HepG2 (cell line): ENCODE measurements around the gene OR2B2. TPM values are rescaled to one million over a fixed set of nuclear protein-coding genes. Genes with fewer than 3 reads are reported as not detected.

Source experiments
- ATAC-seq: fragments of 200-7000 bp; cut with Tn5 transposase; 3 replicates; pipeline ENCODE4 v1.9.1; 2020; ENCODE audit warnings: mild to moderate bottlenecking, moderate library complexity
- BruUV-seq: library from RNA; stranded (reverse); fragments of 400-500 nt; replicated peaks from 2 replicates; lab custom pipeline; 2021; lab: Mats Ljungman, UMichigan
- CTCF ChIA-PET: fragments of 300-600 bp; formaldehyde crosslinking; extraction: SDS; loops from one replicate; lab custom pipeline; 2021; ENCODE audit warnings: low total read pairs, inconsistent platforms, low intra/inter-chr PET ratio; lab: Yijun Ruan, JAX
- POLR2A ChIA-PET: fragments of 350-600 bp; sonication (Branson Sonifier 250); formaldehyde crosslinking; loops from one replicate; lab custom pipeline; 2020; ENCODE audit warnings: antibody characterized with exemption, inconsistent platforms; lab: Yijun Ruan, JAX
- DNase-seq: peaks from one replicate; pipeline ENCODE4 v3.0.0-alpha.2; 2015; ENCODE audit warnings: low spot score
- FAIRE-seq: peaks from 3 replicates; lab custom pipeline; 2011; peaks lifted over from hg19 to GRCh38; lab: Jason Lieb, UNC
- H2AFZ ChIP-seq: one replicate; pipeline ENCODE4 v1.6.1; 2011; ENCODE audit warnings: low read length, inconsistent platforms
- H3K27ac ChIP-seq: fragments of 300-600 bp; 3 replicates; pipeline ENCODE4 v1.8.0; 2011; ENCODE audit warnings: mixed run types, mild to moderate bottlenecking, mixed read lengths, low read length, inconsistent platforms; ENCODE audit not compliant: insufficient read depth; ENCODE audit errors: extremely low read length
- H3K27me3 ChIP-seq, 2 experiments: fragments of 200-600 bp in 1 of 2; 2 replicates in 1 of 2; 3 replicates in 1 of 2; pipeline versions ENCODE4 v1.6.0 to v1.8.0; 2011; ENCODE audit warnings: low read length in 2 of 2, mild to moderate bottlenecking in 2 of 2, moderate library complexity in 2 of 2, inconsistent platforms in 1 of 2; ENCODE audit not compliant: insufficient read depth in 2 of 2, control insufficient read depth in 1 of 2
- H3K36me3 ChIP-seq, 2 experiments: fragments of 200-600 bp in 1 of 2; replicated peaks in 1 of 2; 2 replicates in 1 of 2; 3 replicates in 1 of 2; pipeline versions ENCODE4 v1.5.1 to v1.8.0; 2011; ENCODE audit warnings: low read length in 2 of 2, inconsistent platforms in 1 of 2; ENCODE audit not compliant: insufficient read depth in 2 of 2, control insufficient read depth in 1 of 2
- H3K4me1 ChIP-seq: 2 replicates; pipeline ENCODE4 v1.5.1; 2012; ENCODE audit warnings: low read length, inconsistent platforms; ENCODE audit not compliant: insufficient read depth
- H3K4me2 ChIP-seq: 2 replicates; pipeline ENCODE4 v1.6.0; 2011; ENCODE audit warnings: low read depth, low read length, inconsistent platforms
- H3K4me3 ChIP-seq, 3 experiments: fragments of 200-600 bp in 1 of 3; sonication (generic), shearing (Covaris generic) in 1 of 3; replicated peaks in 1 of 3; 2 replicates each; pipeline ENCODE4 v1.5.1; 2011 to 2016; ENCODE audit warnings: low read length in 3 of 3, inconsistent platforms in 2 of 3, low read depth in 2 of 3, mild to moderate bottlenecking in 2 of 3, control low read depth in 1 of 3, mixed read lengths in 1 of 3; ENCODE audit not compliant: insufficient read depth in 1 of 3
- H3K79me2 ChIP-seq: one replicate; pipeline ENCODE4 v1.6.1; 2011; ENCODE audit warnings: low read length, inconsistent platforms; ENCODE audit not compliant: insufficient read depth
- H3K9ac ChIP-seq: 2 replicates; pipeline ENCODE4 v1.6.0; 2011; ENCODE audit warnings: mild to moderate bottlenecking, low read depth, low read length, inconsistent platforms; ENCODE audit not compliant: insufficient read depth
- H3K9me3 ChIP-seq: 2 replicates; pipeline ENCODE4 v1.5.1; 2012; ENCODE audit warnings: mild to moderate bottlenecking, low read length
- H4K20me1 ChIP-seq: 2 replicates; pipeline ENCODE4 v1.6.0; 2011; ENCODE audit warnings: inconsistent platforms, mild to moderate bottlenecking, low read length, moderate library complexity; ENCODE audit not compliant: insufficient read depth
- AGO2 ChIP-seq: fragments of 200-400 bp; formaldehyde crosslinking; optimal IDR thresholded peaks from 2 replicates; pipeline ENCODE3; 2017; ENCODE audit warnings: mild to moderate bottlenecking, low read depth, low read length, moderate library complexity
- ATF1 ChIP-seq: IDR thresholded peaks from 2 replicates; pipeline ENCODE4 v1.6.1; 2016; ENCODE audit warnings: mild to moderate bottlenecking, control low read depth
- CAMTA2 ChIP-seq: sonication (generic); formaldehyde crosslinking; IDR thresholded peaks from 2 replicates; pipeline ENCODE4 v1.4.0; 2020; ENCODE audit warnings: mild to moderate bottlenecking, missing genetic modification reagents, borderline replicate concordance
- JDP2 ChIP-seq: sonication (generic); formaldehyde crosslinking; IDR thresholded peaks from 2 replicates; pipeline ENCODE4 v1.8.1; 2022; ENCODE audit warnings: missing genetic modification reagents, borderline replicate concordance
- SATB2 ChIP-seq: sonication (generic); formaldehyde crosslinking; IDR thresholded peaks from 2 replicates; pipeline ENCODE4 v1.5.0; 2020; ENCODE audit warnings: missing genetic modification reagents
- ZNF225 ChIP-seq: sonication (generic); formaldehyde crosslinking; IDR thresholded peaks from 2 replicates; pipeline ENCODE4 v1.4.0; 2020; ENCODE audit warnings: mild to moderate bottlenecking, missing genetic modification reagents
- ZNF280B ChIP-seq: sonication (generic); formaldehyde crosslinking; IDR thresholded peaks from 2 replicates; pipeline ENCODE4 v1.5.0; 2020; ENCODE audit warnings: missing genetic modification reagents, mild to moderate bottlenecking, borderline replicate concordance
- ZNF343 ChIP-seq: sonication (generic); formaldehyde crosslinking; IDR thresholded peaks from 2 replicates; pipeline ENCODE4 v1.4.0; 2020; ENCODE audit warnings: mild to moderate bottlenecking, missing genetic modification reagents
- ZNF460 ChIP-seq: sonication (generic); formaldehyde crosslinking; IDR thresholded peaks from 2 replicates; pipeline ENCODE4 v1.5.1; 2020; ENCODE audit warnings: missing genetic modification reagents, mild to moderate bottlenecking, borderline replicate concordance
- ZNF720 ChIP-seq: sonication (generic); formaldehyde crosslinking; IDR thresholded peaks from 2 replicates; pipeline ENCODE4 v1.4.0; 2020; ENCODE audit warnings: missing genetic modification reagents
- ZNF766 ChIP-seq: sonication (generic); formaldehyde crosslinking; IDR thresholded peaks from 2 replicates; pipeline ENCODE4 v1.5.0; 2020; ENCODE audit warnings: missing genetic modification reagents, borderline replicate concordance
- ZNF768 ChIP-seq: sonication (generic); formaldehyde crosslinking; IDR thresholded peaks from 2 replicates; pipeline ENCODE4 v1.4.0; 2020; ENCODE audit warnings: missing genetic modification reagents
- ZNF777 ChIP-seq: sonication (generic); formaldehyde crosslinking; IDR thresholded peaks from 2 replicates; pipeline ENCODE4 v1.4.0; 2020; ENCODE audit warnings: missing genetic modification reagents
- WGBS: methylation state at CpG from one replicate; pipeline ENCODE4 v1.1.6; 2017; ENCODE audit warnings: low lambda C conversion rate; 5-methylcytosine and 5-hydroxymethylcytosine counted together
- in situ Hi-C: cut with HindIII; loops from 2 replicates; pipeline ENCODE4 v1.10.0; 2017; ENCODE audit warnings: low pct_unique_long_range_greater_than_20kb; ENCODE audit not compliant: extremely low pct_ligation_motif_present
- intact Hi-C: fragments of 100-400 bp; cut with micrococcal nuclease; formaldehyde crosslinking; loops from one replicate; pipeline ENCODE4 v1.10.0; 2022; ENCODE audit not compliant: unreplicated experiment
- polyA plus RNA-seq, 8 experiments: library from polyadenylated mRNA; depleted of rRNA in 3 of 8; stranded (reverse) in 7 of 8; unstranded in 1 of 8; fragments of >200 nt; fragmentation: Illumina TruSeq in 4 of 8; extraction: Trizol in 4 of 8; gene quantifications; 2 replicates each; pipeline versions ENCODE4 v1.2.1 to v1.2.3, GENCODE V29; 2011 to 2016; ENCODE audit warnings: low read depth in 4 of 8, missing spikeins in 1 of 8, mixed read lengths in 1 of 8; ENCODE audit not compliant: insufficient read depth in 1 of 8
- total RNA-seq, 5 experiments: library from RNA; depleted of rRNA; stranded (reverse); fragments of >200 nt; fragmentation: Illumina TruSeq; extraction: Trizol; gene quantifications; 2 replicates each; pipeline ENCODE4 v1.2.3, GENCODE V29; 2016; ENCODE audit warnings: low read depth in 1 of 5

Gene OR2B2
- total and polyA plus RNA-seq, 2 of the 13 experiments (the other 11 are each of a cell fraction or from before 2014, with no cell fraction given): not detected

GRCh38 chr6:27892649-27893058 is 19.5 kb downstream of the OR2B2 start (continued):
- TF ChIP-seq SATB2 (CRISPR knock-in tag) (no peak), ZNF225 (CRISPR knock-in tag) (peak; percentile 95), ZNF768 (peak; percentile 85; the same call in 1 of the 2 replicates), ZNF766 (CRISPR knock-in tag) (no peak), AGO2 (peak; percentile 94), ZNF460 (CRISPR knock-in tag) (no peak), CAMTA2 (CRISPR knock-in tag) (peak; percentile 45; the same call in 1 of the 2 replicates), ZNF280B (peak; percentile 89), ZNF343 (0 out of 2 replicates have a peak, but pooled peaks have one; percentile 63), ZNF720 (CRISPR knock-in tag) (peak; percentile 71; the same call in 1 of the 2 replicates), JDP2 (CRISPR knock-in tag) (no peak)

GRCh38 chr6:27891320-27891875 is 20.8 kb downstream of the OR2B2 start:
- peaks cover 48% of the 10 kb centered on the region for H3K4me1 ChIP-seq
- H3K4me2 ChIP-seq: 0 out of 2 replicates have a peak overlapping the region, but pooled peaks have one; percentile 81
- intact Hi-C loops (loop anchor here (5.0 to 10.0 kb wide), 2 partner anchors 696 to 1697 kb away; a partner anchor contains a TSS), in situ Hi-C loops (loop anchor here (5.0 to 10.0 kb wide), 2 partner anchors 54 to 377 kb away; a partner anchor contains a TSS)
- POLR2A ChIA-PET: interaction anchor here (1.2 kb wide), 1 partner anchor 54 kb away, joined by 5 read pairs; a partner anchor contains a TSS
- WGBS: 97% methylated on average over 7 of the region's 7 CpGs
- H3K9me3 ChIP-seq: no peaks in the 10 kb centered on the region
- H3K27me3 ChIP-seq: no peaks in the 10 kb centered on the region; a peak in 1 of 5 replicates
- BruUV-seq: no TSS peak
- H3K9ac ChIP-seq: no peak overlapping the region
- H3K4me3 ChIP-seq: peak overlapping the region in 1 of 3 experiments; percentile 85; a peak in 1 of 6 replicates
- peak overlapping the region; percentile 96 for H3K27ac ChIP-seq
- ATAC-seq (no peak), FAIRE-seq (no peak), DNase-seq (no peak)
- H4K20me1 ChIP-seq: no peaks in the 10 kb centered on the region
- H3K79me2 ChIP-seq: no peaks in the 10 kb centered on the region
- no peaks in the 10 kb centered on the region for H3K36me3 ChIP-seq
- CTCF ChIA-PET: no interaction called here
- TF ChIP-seq ATF1 (CRISPR knock-in tag): no peak
- TF ChIP-seq ZNF777 (CRISPR knock-in tag): 0 out of 2 replicates have a peak, but pooled peaks have one; percentile 1
- no peak overlapping the region for H2AFZ ChIP-seq
